ENCODE measurements around the gene LEMD3.

- TF ChIP-seq ZNF274 (IDR thresholded peaks at IDR 0.05; ENCODE audit: borderline replicate concordance, extremely low read depth, low read length) = no peak
- TF ChIP-seq CHD1 (IDR thresholded peaks at IDR 0.05; ENCODE audit: low read depth, low read length) = no peak
- TF ChIP-seq, protein P1, sequence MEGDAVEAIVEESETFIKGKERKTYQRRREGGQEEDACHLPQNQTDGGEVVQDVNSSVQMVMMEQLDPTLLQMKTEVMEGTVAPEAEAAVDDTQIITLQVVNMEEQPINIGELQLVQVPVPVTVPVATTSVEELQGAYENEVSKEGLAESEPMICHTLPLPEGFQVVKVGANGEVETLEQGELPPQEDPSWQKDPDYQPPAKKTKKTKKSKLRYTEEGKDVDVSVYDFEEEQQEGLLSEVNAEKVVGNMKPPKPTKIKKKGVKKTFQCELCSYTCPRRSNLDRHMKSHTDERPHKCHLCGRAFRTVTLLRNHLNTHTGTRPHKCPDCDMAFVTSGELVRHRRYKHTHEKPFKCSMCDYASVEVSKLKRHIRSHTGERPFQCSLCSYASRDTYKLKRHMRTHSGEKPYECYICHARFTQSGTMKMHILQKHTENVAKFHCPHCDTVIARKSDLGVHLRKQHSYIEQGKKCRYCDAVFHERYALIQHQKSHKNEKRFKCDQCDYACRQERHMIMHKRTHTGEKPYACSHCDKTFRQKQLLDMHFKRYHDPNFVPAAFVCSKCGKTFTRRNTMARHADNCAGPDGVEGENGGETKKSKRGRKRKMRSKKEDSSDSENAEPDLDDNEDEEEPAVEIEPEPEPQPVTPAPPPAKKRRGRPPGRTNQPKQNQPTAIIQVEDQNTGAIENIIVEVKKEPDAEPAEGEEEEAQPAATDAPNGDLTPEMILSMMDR (IDR thresholded peaks at IDR 0.05; ENCODE audit: control extremely low read depth in 1 of 3, insufficient read depth in 1 of 3, low read depth in 1 of 3, low read length in 3 of 3) = no peak
- TF ChIP-seq CREB1 (IDR thresholded peaks at IDR 0.05) = no peak
- TF ChIP-seq GABPA (IDR thresholded peaks at IDR 0.05; ENCODE audit: borderline replicate concordance, insufficient read depth, low read length) = no peak
- TF ChIP-seq CBX8 (IDR thresholded peaks at IDR 0.05; ENCODE audit: borderline replicate concordance, low read depth, low read length) = no peak
- no peak for TF ChIP-seq RXRA (IDR thresholded peaks at IDR 0.05; ENCODE audit: insufficient read depth, low read depth, low read length)
- TF ChIP-seq RAD21 (IDR thresholded peaks at IDR 0.05 in 1 of 2, conservative IDR thresholded peaks at IDR 0.05 in 1 of 2; ENCODE audit: low read depth in 2 of 2, low read length in 2 of 2) = no peak
- no peak for TF ChIP-seq EP300 (IDR thresholded peaks at IDR 0.05; ENCODE audit: borderline replicate concordance in 1 of 2, low read depth in 2 of 2, low read length in 2 of 2)
- no peak for TF ChIP-seq EZH2 (IDR thresholded peaks at IDR 0.05; ENCODE audit: low read depth, low read length, severe bottlenecking)
- no peak for TF ChIP-seq TEAD4 (IDR thresholded peaks at IDR 0.05; ENCODE audit: low read depth, low read length)
- TF ChIP-seq JUND (IDR thresholded peaks at IDR 0.05; ENCODE audit: low read length) = no peak
- no peak for TF ChIP-seq CHD2 (IDR thresholded peaks at IDR 0.05; ENCODE audit: low read length)
These were observed 30.0 kb upstream of the LEMD3 start for GRCh38 chr12:65139389-65139788.

Data from H1 (cell line).